Thyroid gland (tissue), 4 donors: ENCODE data around the gene SLC10A7. TPM values are rescaled to one million over a fixed set of nuclear protein-coding genes. Genes with fewer than 3 reads are reported as not detected.

Source experiments
- DNase-seq, 2 donors: peaks; one replicate each; pipeline ENCODE4 v3.0.0-alpha.2; 2019
- H3K27ac ChIP-seq, 3 donors: fragments of 200-600 bp; sonication (generic); 1 replicate in 2 of 3; 2 replicates in 1 of 3; pipeline ENCODE4 v1.5.1; 2016 to 2019; ENCODE audit warnings: mild to moderate bottlenecking in 1 of 3, moderate library complexity in 1 of 3
- H3K27me3 ChIP-seq: fragments of 200-600 bp; sonication (generic); one replicate; pipeline ENCODE4 v1.5.1; 2019
- H3K36me3 ChIP-seq, 2 donors: fragments of 200-600 bp; sonication (generic); one replicate each; pipeline ENCODE4 v1.5.1; 2016 to 2019
- H3K4me1 ChIP-seq, 2 donors: fragments of 200-600 bp; sonication (generic); one replicate each; pipeline ENCODE4 v1.5.1; 2017 to 2019
- H3K4me3 ChIP-seq, 3 donors: fragments of 200-600 bp; sonication (generic); replicated peaks in 1 of 3; 1 replicate in 2 of 3; 2 replicates in 1 of 3; pipeline ENCODE4 v1.5.1; 2016; ENCODE audit warnings: mild to moderate bottlenecking in 1 of 3
- H3K9me3 ChIP-seq: fragments of 200-600 bp; sonication (generic); one replicate; pipeline ENCODE4 v1.5.1; 2017
- CTCF ChIP-seq, 6 experiments: fragments of 200-600 bp in 3 of 6; fragments of 450-650 bp in 3 of 6; sonication (generic) in 3 of 6; IDR thresholded peaks; one replicate each; pipeline ENCODE4 v1.5.1; 2016 to 2019; ENCODE audit warnings: antibody characterized with exemption in 6 of 6, mild to moderate bottlenecking in 2 of 6, inconsistent platforms in 1 of 6, moderate library complexity in 1 of 6
- POLR2A ChIP-seq, 2 donors: fragments of 450-650 bp; IDR thresholded peaks; one replicate each; pipeline ENCODE4 v1.6.1; 2017; ENCODE audit warnings: antibody characterized with exemption in 2 of 2, mild to moderate bottlenecking in 2 of 2, moderate library complexity in 1 of 2
- WGBS, 2 donors: methylation state at CpG; one replicate each; pipeline ENCODE4 v1.1.5; 2017; 5-methylcytosine and 5-hydroxymethylcytosine counted together
- intact Hi-C: fragments of 100-400 bp; cut with DNase I; formaldehyde crosslinking; loops from one replicate; pipeline ENCODE4 v1.15.1; 2023
- total RNA-seq, 4 donors: library from RNA; depleted of rRNA; stranded (reverse); fragments of >200 nt; gene quantifications; one replicate each; pipeline ENCODE4 v1.2.3, GENCODE V29; 2016

The SLC10A7 gene
- total RNA-seq, 4 donors from 2014 or later: 16.7 to 29.9 (median 23.1) TPM

DNA sequence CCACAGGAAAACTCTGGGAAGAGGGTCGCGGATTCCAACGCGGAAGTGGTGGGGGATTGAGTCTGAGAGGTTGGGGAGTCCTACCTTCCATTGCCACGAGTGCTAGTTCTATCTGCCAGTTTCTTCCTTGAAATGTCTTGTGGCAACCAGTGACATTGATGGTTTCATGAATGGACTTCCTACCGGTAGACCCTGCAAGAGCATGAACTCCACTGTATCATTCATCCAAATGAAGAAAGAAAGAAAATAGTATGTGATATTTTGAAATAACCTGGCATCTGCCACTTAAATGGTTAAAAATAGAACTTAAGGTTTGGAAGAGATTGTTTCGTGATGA is 1.1 kb upstream of the SLC10A7 start:
- peak overlapping the region in 2 of 3 donors; percentile 71 to 81 for H3K27ac ChIP-seq
- H3K4me1 ChIP-seq: peaks cover 10 to 18% of the 10 kb centered on the region in 2 donors
- no peaks in the 10 kb centered on the region for H3K36me3 ChIP-seq
- WGBS, 2 donors: 4 to 6% methylated on average over 7 of the region's 7 CpGs
- intact Hi-C loops: no loop called here
- H3K4me3 ChIP-seq: peak overlapping the region; percentile 80 to 99 (median 85)
- TF ChIP-seq CTCF (IDR thresholded peaks at IDR 0.05): no peak
- TF ChIP-seq POLR2A (IDR thresholded peaks at IDR 0.05): no peak
- no peaks in the 10 kb centered on the region for H3K9me3 ChIP-seq
- DNase-seq: no peak
- no peaks in the 10 kb centered on the region for H3K27me3 ChIP-seq

- H3K27ac ChIP-seq: peak overlapping the region; percentile 19 to 81 (median 71)
- no peaks in the 10 kb centered on the region for H3K27me3 ChIP-seq
- H3K4me3 ChIP-seq: peak overlapping the region; percentile 80 to 99 (median 85)
- intact Hi-C loops: no loop called here
- peaks cover 10 to 18% of the 10 kb centered on the region in 2 donors for H3K4me1 ChIP-seq
- WGBS, 2 donors: 0 to 1% methylated on average over 29 to 38 of the region's 62 CpGs
- no peaks in the 10 kb centered on the region for H3K36me3 ChIP-seq
- peak; percentile 91 to 93 for DNase-seq
- no peak for TF ChIP-seq CTCF (IDR thresholded peaks at IDR 0.05)
- TF ChIP-seq POLR2A (IDR thresholded peaks at IDR 0.05): peak in 1 of 2 donors; percentile 70
- no peaks in the 10 kb centered on the region for H3K9me3 ChIP-seq
Observed at GRCh38 chr4:146522098-146522868, 543 bp upstream of the SLC10A7 start.

- no peaks in the 10 kb centered on the region for H3K9me3 ChIP-seq
- H3K27me3 ChIP-seq: no peaks in the 10 kb centered on the region
- peak overlapping the region in 2 of 3 donors; percentile 71 to 73 for H3K27ac ChIP-seq
- WGBS, 2 donors: 0 to 1% methylated on average over 12 of the region's 12 CpGs
- peak; percentile 8 to 27 for DNase-seq
- intact Hi-C loops: no loop called here
- H3K4me3 ChIP-seq: peak overlapping the region; percentile 80 to 99 (median 85)
- no peaks in the 10 kb centered on the region for H3K36me3 ChIP-seq
- no peak for TF ChIP-seq CTCF (IDR thresholded peaks at IDR 0.05)
- no peak for TF ChIP-seq POLR2A (IDR thresholded peaks at IDR 0.05)
- peaks cover 10 to 18% of the 10 kb centered on the region in 2 donors for H3K4me1 ChIP-seq
Observed at GRCh38 chr4:146520896-146521540, 722 bp downstream of the SLC10A7 start.

DNA sequence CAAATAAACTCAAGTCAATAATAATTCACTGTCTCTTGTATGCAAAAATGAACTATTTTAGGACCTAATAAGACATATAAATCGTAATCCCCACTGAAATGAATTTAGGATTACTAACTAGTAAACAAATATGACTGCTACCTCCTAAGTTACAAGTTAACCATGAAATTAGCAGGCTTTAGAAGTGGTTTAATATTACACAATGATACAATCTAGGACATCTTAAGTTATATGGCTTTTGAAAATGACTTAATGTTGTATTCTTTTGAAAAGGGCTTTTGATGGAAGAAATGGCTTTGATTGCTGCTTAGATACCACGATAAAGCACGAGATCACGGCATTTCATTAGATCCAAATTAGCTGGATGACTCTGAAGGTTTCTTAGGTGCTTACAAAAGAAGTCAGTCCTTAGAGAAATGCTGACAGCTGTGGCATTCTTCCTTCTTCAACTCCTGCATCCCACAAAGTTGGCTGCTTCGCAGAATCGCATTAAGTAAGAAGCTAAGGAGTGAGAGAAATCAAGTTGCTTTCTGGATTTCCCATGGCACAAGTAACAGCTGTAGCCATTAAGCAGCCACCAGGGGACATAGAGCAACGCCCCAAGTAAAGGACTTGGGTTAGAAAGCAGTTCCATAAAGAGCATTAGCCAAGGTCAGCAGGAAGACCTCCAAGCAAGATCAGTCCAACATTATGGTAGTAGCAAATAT is 6.9 kb downstream of the SLC10A7 start:
- H3K36me3 ChIP-seq: no peaks in the 10 kb centered on the region
- H3K4me1 ChIP-seq: peaks cover 0 to 5% of the 10 kb centered on the region in 2 donors
- H3K9me3 ChIP-seq: no peaks in the 10 kb centered on the region
- 87 to 91% methylated on average over 7 of the region's 7 CpGs for WGBS, 2 donors
- TF ChIP-seq POLR2A (IDR thresholded peaks at IDR 0.05) (no peak), CTCF (IDR thresholded peaks at IDR 0.05) (no peak)
- H3K4me3 ChIP-seq: no peak overlapping the region
- intact Hi-C loops: no loop called here
- H3K27ac ChIP-seq: no peak overlapping the region
- no peak for DNase-seq
- no peaks in the 10 kb centered on the region for H3K27me3 ChIP-seq
